Measurements from ENCODE around the gene S1PR3.

GRCh38 chr9:88985616-88986015, 5.7 kb upstream of the S1PR3 start:
- TF ChIP-seq, protein P1, sequence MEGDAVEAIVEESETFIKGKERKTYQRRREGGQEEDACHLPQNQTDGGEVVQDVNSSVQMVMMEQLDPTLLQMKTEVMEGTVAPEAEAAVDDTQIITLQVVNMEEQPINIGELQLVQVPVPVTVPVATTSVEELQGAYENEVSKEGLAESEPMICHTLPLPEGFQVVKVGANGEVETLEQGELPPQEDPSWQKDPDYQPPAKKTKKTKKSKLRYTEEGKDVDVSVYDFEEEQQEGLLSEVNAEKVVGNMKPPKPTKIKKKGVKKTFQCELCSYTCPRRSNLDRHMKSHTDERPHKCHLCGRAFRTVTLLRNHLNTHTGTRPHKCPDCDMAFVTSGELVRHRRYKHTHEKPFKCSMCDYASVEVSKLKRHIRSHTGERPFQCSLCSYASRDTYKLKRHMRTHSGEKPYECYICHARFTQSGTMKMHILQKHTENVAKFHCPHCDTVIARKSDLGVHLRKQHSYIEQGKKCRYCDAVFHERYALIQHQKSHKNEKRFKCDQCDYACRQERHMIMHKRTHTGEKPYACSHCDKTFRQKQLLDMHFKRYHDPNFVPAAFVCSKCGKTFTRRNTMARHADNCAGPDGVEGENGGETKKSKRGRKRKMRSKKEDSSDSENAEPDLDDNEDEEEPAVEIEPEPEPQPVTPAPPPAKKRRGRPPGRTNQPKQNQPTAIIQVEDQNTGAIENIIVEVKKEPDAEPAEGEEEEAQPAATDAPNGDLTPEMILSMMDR (IDR thresholded peaks at IDR 0.05) = no peak
- no peak for TF ChIP-seq POLR2A (IDR thresholded peaks at IDR 0.05)

Measured in thyroid gland (tissue), 4 donors.